ENCODE data around the gene FAM13A.

GRCh38 chr4:88809576-88810219 is 247.3 kb downstream of the FAM13A start:
- TF ChIP-seq CTCF (conservative IDR thresholded peaks at IDR 0.05) (no peak), EZH2 (IDR thresholded peaks at IDR 0.05; ENCODE audit: low read depth) (no peak)

All from PC-9 (cell line).